Measurements from ENCODE around the gene KRT3. TPM values are rescaled to one million over a fixed set of nuclear protein-coding genes. Genes with fewer than 3 reads are reported as not detected.
"Not testable (repeated sequence)": the region's sequence is repeated elsewhere in the genome, so short reads cannot be mapped to it uniquely, and the experiment has no call there.

The KRT3 gene
- total RNA-seq, 1 donor from 2014 or later: not detected

GRCh38 chr12:52763036-52763659 lies 32.8 kb downstream of the KRT3 start:
- no peak for DNase-seq (ENCODE audit: low read depth, low spot score)
- Mint-ChIP-seq H3K27me3 (ENCODE audit: low read depth) (peaks cover 44% of the 10 kb centered on the region), H3K36me3 (ENCODE audit: low read depth) (no peaks in the 10 kb centered on the region), H3K27ac (ENCODE audit: unreplicated experiment) (peak overlapping the region; percentile 43), H3K9me3 (peaks cover 19% of the 10 kb centered on the region), H3K4me3 (no peak overlapping the region), H3K4me1 (no peaks in the 10 kb centered on the region)
- TF ChIP-seq, protein P1, sequence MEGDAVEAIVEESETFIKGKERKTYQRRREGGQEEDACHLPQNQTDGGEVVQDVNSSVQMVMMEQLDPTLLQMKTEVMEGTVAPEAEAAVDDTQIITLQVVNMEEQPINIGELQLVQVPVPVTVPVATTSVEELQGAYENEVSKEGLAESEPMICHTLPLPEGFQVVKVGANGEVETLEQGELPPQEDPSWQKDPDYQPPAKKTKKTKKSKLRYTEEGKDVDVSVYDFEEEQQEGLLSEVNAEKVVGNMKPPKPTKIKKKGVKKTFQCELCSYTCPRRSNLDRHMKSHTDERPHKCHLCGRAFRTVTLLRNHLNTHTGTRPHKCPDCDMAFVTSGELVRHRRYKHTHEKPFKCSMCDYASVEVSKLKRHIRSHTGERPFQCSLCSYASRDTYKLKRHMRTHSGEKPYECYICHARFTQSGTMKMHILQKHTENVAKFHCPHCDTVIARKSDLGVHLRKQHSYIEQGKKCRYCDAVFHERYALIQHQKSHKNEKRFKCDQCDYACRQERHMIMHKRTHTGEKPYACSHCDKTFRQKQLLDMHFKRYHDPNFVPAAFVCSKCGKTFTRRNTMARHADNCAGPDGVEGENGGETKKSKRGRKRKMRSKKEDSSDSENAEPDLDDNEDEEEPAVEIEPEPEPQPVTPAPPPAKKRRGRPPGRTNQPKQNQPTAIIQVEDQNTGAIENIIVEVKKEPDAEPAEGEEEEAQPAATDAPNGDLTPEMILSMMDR (conservative IDR thresholded peaks at IDR 0.05): no peak

- H3K4me3 Mint-ChIP-seq: no peak overlapping the region
- no peak overlapping the region for H3K27ac Mint-ChIP-seq (ENCODE audit: unreplicated experiment)
- peaks cover 19% of the 10 kb centered on the region for H3K9me3 Mint-ChIP-seq
- H3K4me1 Mint-ChIP-seq: no peaks in the 10 kb centered on the region
- H3K36me3 Mint-ChIP-seq (ENCODE audit: low read depth): no peaks in the 10 kb centered on the region
- no peak for DNase-seq (ENCODE audit: low read depth, low spot score)
- TF ChIP-seq, protein P1 (conservative IDR thresholded peaks at IDR 0.05): no peak
- H3K27me3 Mint-ChIP-seq (ENCODE audit: low read depth): peaks cover 44% of the 10 kb centered on the region
These were observed 34.1 kb downstream of the KRT3 start for GRCh38 chr12:52761802-52762201.

DNA sequence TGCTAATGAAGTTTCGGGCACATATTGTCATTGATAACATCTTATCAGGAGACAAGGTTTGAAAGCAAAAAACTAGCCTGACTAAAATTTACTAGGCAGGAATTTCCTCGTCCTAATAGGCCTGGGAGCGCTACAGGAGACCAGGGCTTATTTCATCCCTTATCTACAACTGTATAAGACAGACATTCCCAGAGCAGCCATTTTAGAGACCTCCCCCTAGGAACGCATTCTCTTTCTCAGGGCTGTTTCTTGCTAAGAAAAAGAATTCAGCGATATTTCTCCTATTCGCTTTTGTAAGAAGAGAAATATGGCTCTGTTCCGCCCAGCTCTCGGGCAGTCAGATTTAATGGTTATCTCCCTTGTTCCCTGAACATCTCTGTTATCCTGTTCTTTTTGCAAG lies 34.7 kb downstream of the KRT3 start:
- H3K9me3 Mint-ChIP-seq: peaks cover 19% of the 10 kb centered on the region
- H3K36me3 Mint-ChIP-seq (ENCODE audit: low read depth); DNase-seq (ENCODE audit: low read depth, low spot score): not testable (repeated sequence)

DNA sequence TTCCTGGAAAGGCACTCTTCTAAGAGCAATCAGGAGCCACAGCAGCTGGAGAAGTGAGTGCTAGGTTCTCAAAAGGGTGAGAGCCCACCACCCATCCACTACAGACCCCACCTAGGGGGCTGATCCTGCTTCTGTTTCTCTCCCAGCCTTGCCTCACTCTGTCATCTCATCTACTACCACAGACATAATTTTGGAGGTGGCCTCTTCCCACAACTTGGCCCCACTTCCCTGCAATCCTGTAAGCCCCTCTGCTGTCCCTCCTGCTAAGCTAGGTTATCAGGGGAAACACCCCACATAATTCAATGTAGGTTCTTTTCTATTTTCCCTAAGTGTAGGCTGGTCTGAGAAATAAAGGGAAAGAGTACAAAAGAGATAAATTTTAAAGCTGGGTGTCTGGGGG lies 35.3 kb downstream of the KRT3 start:
- Mint-ChIP-seq H3K4me1 (no peaks in the 10 kb centered on the region), H3K9me3 (peaks cover 19% of the 10 kb centered on the region), H3K27me3 (ENCODE audit: low read depth) (peaks cover 37% of the 10 kb centered on the region), H3K4me3 (no peak overlapping the region), H3K36me3 (ENCODE audit: low read depth) (no peaks in the 10 kb centered on the region), H3K27ac (ENCODE audit: unreplicated experiment) (no peak overlapping the region)
- DNase-seq (ENCODE audit: low read depth, low spot score): no peak
- TF ChIP-seq, protein P1 (conservative IDR thresholded peaks at IDR 0.05): no peak

More for the DNA sequence above, 34.7 kb downstream of the KRT3 start:
- not testable (repeated sequence) for H3K4me1 Mint-ChIP-seq; H3K4me3 Mint-ChIP-seq; H3K27ac Mint-ChIP-seq (ENCODE audit: unreplicated experiment)
- peaks cover 39% of the 10 kb centered on the region for H3K27me3 Mint-ChIP-seq (ENCODE audit: low read depth)

DNA sequence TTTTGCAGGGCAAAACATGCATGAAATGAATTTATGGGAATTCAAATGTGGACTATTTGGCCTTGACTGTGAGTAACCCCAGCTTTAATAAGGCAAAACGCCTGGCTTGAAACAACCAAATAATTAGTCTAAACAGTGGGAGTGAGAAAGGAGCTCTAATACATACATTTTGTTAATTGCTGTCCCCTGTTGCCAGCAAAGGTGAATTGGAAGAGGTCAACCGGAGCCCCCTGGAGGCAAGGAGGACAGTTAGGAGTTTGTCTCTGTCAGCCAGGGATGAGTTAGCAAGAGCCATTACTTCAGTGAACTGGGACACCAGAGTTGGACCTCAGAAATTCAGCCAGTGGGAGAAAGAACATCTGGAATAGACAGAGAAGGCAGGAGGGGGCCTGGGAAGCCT lies 36.2 kb downstream of the KRT3 start:
- no peaks in the 10 kb centered on the region for H3K4me1 Mint-ChIP-seq
- no peak for DNase-seq (ENCODE audit: low read depth, low spot score)
- H3K4me3 Mint-ChIP-seq: no peak overlapping the region
- peaks cover 19% of the 10 kb centered on the region for H3K9me3 Mint-ChIP-seq
- H3K27me3 Mint-ChIP-seq (ENCODE audit: low read depth): peaks cover 46% of the 10 kb centered on the region
- no peak overlapping the region for H3K27ac Mint-ChIP-seq (ENCODE audit: unreplicated experiment)
- no peaks in the 10 kb centered on the region for H3K36me3 Mint-ChIP-seq (ENCODE audit: low read depth)
- TF ChIP-seq, protein P1 (conservative IDR thresholded peaks at IDR 0.05): no peak

GRCh38 chr12:52759218-52759617 lies 36.7 kb downstream of the KRT3 start:
- H3K4me3 Mint-ChIP-seq: no peak overlapping the region
- no peak overlapping the region for H3K27ac Mint-ChIP-seq (ENCODE audit: unreplicated experiment)
- TF ChIP-seq, protein P1 (conservative IDR thresholded peaks at IDR 0.05): no peak
- H3K9me3 Mint-ChIP-seq: peaks cover 19% of the 10 kb centered on the region
- no peak for DNase-seq (ENCODE audit: low read depth, low spot score)
- peaks cover 41% of the 10 kb centered on the region for H3K27me3 Mint-ChIP-seq (ENCODE audit: low read depth)
- no peaks in the 10 kb centered on the region for H3K36me3 Mint-ChIP-seq (ENCODE audit: low read depth)
- H3K4me1 Mint-ChIP-seq: no peaks in the 10 kb centered on the region

Data from neural crest cell (in vitro differentiated cells).